ENCODE data around the gene ANXA8L1.
"Not testable (repeated sequence)": the region's sequence is repeated elsewhere in the genome, so short reads cannot be mapped to it uniquely, and the experiment has no call there.

Gene ANXA8L1

DNA sequence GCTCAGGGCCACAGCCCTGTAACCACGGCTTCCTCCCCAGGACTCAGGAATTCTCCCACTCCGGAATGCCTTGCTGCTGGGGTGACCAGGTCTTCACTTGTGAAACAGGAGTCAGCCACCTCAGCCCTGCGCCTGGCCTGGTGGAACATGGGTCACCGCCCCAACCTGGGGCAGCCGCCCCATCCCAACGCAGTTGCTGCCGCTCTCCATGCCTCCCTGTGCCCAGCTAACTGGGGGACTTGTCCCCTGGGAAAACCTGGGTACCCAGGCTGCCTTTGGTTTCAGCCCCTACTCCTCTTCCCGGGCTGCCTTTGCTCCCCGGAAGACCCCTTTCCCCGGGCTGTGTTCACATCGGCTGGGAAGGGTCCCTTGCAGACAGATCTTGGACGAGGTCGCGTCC is 22.2 kb downstream of the ANXA8L1 start:
- DNase-seq (ENCODE audit: low read depth in 2 of 2): not testable (repeated sequence)

- not testable (repeated sequence) for DNase-seq (ENCODE audit: low read depth in 2 of 2)
These were observed 22.8 kb downstream of the ANXA8L1 start for GRCh38 chr10:46398212-46398886.

DNA sequence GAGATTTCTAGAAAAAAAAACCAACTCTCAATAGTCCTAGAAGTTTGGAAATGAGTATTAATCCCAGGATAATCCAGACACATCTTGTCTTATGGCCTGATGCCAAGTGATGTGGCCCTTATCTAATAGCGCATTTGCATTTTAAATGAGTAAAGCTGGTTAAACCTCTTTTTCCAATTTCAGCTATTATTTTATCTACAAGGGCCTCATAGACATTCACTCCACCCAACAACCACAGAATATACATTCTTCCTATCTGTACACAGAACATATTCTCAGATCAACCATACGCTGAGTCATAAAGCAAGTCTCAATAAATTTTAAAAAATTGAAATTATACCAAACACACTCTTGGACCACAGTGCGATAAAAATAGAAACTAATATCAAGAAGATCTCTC is 34.0 kb downstream of the ANXA8L1 start:
- not testable (repeated sequence) for DNase-seq (ENCODE audit: low read depth in 2 of 2)

DNA sequence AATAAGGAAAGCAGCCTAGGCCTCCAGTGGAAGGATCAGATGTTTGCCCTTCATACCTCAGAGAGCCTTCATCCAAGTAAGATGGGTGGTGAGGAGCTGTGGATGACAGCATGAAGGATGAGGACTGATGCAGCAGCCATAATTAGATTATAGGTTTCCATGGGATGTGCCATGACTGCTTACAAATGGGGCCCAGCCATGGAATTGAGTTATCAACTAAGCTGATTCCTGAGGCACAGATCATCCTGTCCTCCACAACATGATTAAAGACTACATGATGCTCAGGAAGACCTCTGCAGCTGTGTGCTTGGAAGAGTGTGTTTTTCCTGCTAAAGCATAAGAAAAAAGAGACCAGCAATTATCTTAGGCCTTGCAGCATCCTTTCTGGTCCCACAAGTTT is 35.5 kb downstream of the ANXA8L1 start:
- not testable (repeated sequence) for DNase-seq (ENCODE audit: low read depth in 2 of 2)

DNA sequence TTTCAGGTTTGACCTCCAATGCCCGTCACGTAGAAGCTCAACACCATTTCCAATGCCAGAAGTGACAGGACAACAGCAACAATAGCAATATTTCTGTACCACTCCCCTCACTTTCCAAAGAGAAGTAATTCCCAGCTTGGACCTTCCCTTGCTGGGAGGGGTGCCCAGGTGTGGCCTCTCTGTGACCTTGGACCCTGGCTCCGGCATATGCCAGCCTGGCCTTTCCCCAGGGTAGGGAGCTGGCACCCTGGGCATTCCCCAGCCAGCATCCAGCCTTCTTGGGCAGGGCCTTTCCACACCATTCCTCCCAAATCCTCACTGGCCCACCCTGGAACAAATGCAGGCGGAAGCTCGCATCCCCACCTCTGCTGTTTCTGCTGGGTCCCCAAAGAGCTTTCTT is 37.1 kb downstream of the ANXA8L1 start:
- DNase-seq (ENCODE audit: low read depth in 2 of 2): not testable (repeated sequence)

GRCh38 chr10:46415291-46415690 is 39.7 kb downstream of the ANXA8L1 start:
- DNase-seq (ENCODE audit: low read depth in 2 of 2): not testable (repeated sequence)

- DNase-seq (ENCODE audit: low read depth in 2 of 2): not testable (repeated sequence)
These were observed 42.7 kb downstream of the ANXA8L1 start for GRCh38 chr10:46418283-46418682.

GRCh38 chr10:46419570-46420379 is 44.2 kb downstream of the ANXA8L1 start:
- not testable (repeated sequence) for DNase-seq (ENCODE audit: low read depth in 2 of 2)

GRCh38 chr10:46423550-46423949 is 48.0 kb downstream of the ANXA8L1 start:
- not testable (repeated sequence) for DNase-seq (ENCODE audit: low read depth in 2 of 2)

DNA sequence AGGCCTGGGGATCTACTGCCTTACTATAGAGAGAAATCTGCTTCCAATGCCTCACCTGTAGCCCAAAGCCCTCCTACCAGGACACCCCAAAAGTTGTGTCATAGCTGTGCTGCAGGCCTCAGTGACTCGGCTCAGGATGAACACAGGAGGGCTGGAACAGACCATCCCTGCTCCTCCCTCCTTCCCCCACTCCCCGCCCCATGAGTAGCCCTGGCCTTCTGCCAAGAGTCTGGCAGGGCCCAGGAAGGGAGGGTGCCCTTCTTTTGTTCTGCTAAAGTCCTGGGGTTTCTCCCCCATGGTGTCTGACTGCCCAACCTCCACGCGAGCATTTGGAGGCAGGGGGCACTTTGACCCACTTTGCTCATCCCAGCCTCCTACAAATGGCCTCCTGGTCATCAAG is 65.4 kb downstream of the ANXA8L1 start:
- DNase-seq (ENCODE audit: low read depth in 2 of 2): not testable (repeated sequence)
